ENCODE data around the gene KLK3. TPM values are rescaled to one million over a fixed set of nuclear protein-coding genes. Genes with fewer than 3 reads are reported as not detected.

The KLK3 gene
- total RNA-seq, 1 experiment from 2014 or later, result not detected

- BruUV-seq (replicated peaks), result no TSS peak
- intact Hi-C loops (cut with micrococcal nuclease), result no loop called here
- Mint-ChIP-seq H3K27ac (ENCODE audit: low read depth, unreplicated experiment) (no peak overlapping the region), H3K36me3 (ENCODE audit: insufficient read depth, unreplicated experiment) (no peaks in the 10 kb centered on the region), H3K9me3 (ENCODE audit: unreplicated experiment) (no peaks in the 10 kb centered on the region), H3K27me3 (ENCODE audit: insufficient read depth, unreplicated experiment) (peaks cover 30% of the 10 kb centered on the region), H3K4me1 (ENCODE audit: insufficient read depth, unreplicated experiment) (no peaks in the 10 kb centered on the region), H3K4me3 (ENCODE audit: unreplicated experiment) (no peak overlapping the region)
- DNase-seq (ENCODE audit: unreplicated experiment), result no peak
- TF ChIP-seq CTCF (IDR thresholded peaks at IDR 0.05; ENCODE audit: unreplicated experiment), result no peak
- ChIA-PET CTCF (interaction anchor here (0.6 kb wide), 1 partner anchor 907 kb away, joined by 3 read pairs; no protein-coding TSS in a partner anchor), POLR2A (no interaction called here)
These were observed 14.8 kb downstream of the KLK3 start for GRCh38 chr19:50869479-50869878.

DNA sequence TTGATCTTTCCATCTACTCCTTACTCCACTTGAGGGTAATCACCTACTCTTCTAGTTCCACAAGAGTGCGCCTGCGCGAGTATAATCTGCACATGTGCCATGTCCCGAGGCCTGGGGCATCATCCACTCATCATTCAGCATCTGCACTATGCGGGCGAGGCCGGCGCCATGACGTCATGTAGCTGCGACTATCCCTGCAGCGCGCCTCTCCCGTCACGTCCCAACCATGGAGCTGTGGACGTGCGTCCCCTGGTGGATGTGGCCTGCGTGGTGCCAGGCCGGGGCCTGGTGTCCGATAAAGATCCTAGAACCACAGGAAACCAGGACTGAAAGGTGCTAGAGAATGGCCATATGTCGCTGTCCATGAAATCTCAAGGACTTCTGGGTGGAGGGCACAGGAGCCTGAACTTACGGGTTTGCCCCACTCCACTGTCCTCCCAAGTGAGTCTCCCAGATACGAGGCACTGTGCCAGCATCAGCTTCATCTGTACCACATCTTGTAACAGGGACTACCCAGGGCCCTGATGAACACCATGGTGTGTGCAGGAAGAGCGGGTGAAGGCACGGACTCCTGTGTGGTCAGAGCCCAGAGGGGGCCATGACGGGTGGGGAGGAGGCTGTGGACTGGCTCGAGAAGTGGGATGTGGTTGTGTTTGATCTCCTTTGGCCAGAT lies 15.8 kb downstream of the KLK3 start:
- peaks cover 26% of the 10 kb centered on the region for H3K27me3 Mint-ChIP-seq (ENCODE audit: insufficient read depth, unreplicated experiment)
- BruUV-seq (replicated peaks), result no TSS peak
- no peaks in the 10 kb centered on the region for H3K36me3 Mint-ChIP-seq (ENCODE audit: insufficient read depth, unreplicated experiment)
- POLR2A ChIA-PET, result no interaction called here
- H3K27ac Mint-ChIP-seq (ENCODE audit: low read depth, unreplicated experiment), result no peak overlapping the region
- no peaks in the 10 kb centered on the region for H3K9me3 Mint-ChIP-seq (ENCODE audit: unreplicated experiment)
- CTCF ChIA-PET, result no interaction called here
- no peak for TF ChIP-seq CTCF (IDR thresholded peaks at IDR 0.05; ENCODE audit: unreplicated experiment)
- H3K4me1 Mint-ChIP-seq (ENCODE audit: insufficient read depth, unreplicated experiment), result no peaks in the 10 kb centered on the region
- intact Hi-C loops (cut with micrococcal nuclease), result no loop called here
- no peak overlapping the region for H3K4me3 Mint-ChIP-seq (ENCODE audit: unreplicated experiment)
- DNase-seq (ENCODE audit: unreplicated experiment), result no peak

DNA sequence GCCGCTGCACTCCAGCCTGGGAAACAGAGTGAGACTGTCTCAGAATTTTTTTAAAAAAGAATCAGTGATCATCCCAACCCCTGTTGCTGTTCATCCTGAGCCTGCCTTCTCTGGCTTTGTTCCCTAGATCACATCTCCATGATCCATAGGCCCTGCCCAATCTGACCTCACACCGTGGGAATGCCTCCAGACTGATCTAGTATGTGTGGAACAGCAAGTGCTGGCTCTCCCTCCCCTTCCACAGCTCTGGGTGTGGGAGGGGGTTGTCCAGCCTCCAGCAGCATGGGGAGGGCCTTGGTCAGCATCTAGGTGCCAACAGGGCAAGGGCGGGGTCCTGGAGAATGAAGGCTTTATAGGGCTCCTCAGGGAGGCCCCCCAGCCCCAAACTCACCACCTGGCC lies 18.3 kb downstream of the KLK3 start, which contains the start of gene KLK2:
Gene KLK2 (plus strand): TSS at position 384 of the 400 bp plus-strand sequence. CDS start 35 bp downstream, outside the sequence.
- CTCF ChIA-PET, result interaction anchor here (1.3 to 1.7 kb wide), 2 partner anchors 49 to 143 kb away, joined by 3 to 7 read pairs; no protein-coding TSS in a partner anchor
- no peaks in the 10 kb centered on the region for H3K36me3 Mint-ChIP-seq (ENCODE audit: insufficient read depth, unreplicated experiment)
- POLR2A ChIA-PET, result no interaction called here
- intact Hi-C loops (cut with micrococcal nuclease), result no loop called here
- H3K4me3 Mint-ChIP-seq (ENCODE audit: unreplicated experiment), result no peak within 1 kb of the TSS
- H3K27ac Mint-ChIP-seq (ENCODE audit: low read depth, unreplicated experiment), result no peak within 1 kb of the TSS
- H3K9me3 Mint-ChIP-seq (ENCODE audit: unreplicated experiment), result no peaks in the 10 kb centered on the region
- DNase-seq (ENCODE audit: unreplicated experiment), result no peak
- no peaks in the 10 kb centered on the region for H3K4me1 Mint-ChIP-seq (ENCODE audit: insufficient read depth, unreplicated experiment)
- BruUV-seq (replicated peaks), result no TSS peak
- H3K27me3 Mint-ChIP-seq (ENCODE audit: insufficient read depth, unreplicated experiment), result peaks cover 15% of the 10 kb centered on the region
- TF ChIP-seq CTCF (IDR thresholded peaks at IDR 0.05; ENCODE audit: unreplicated experiment), result no peak

DNA sequence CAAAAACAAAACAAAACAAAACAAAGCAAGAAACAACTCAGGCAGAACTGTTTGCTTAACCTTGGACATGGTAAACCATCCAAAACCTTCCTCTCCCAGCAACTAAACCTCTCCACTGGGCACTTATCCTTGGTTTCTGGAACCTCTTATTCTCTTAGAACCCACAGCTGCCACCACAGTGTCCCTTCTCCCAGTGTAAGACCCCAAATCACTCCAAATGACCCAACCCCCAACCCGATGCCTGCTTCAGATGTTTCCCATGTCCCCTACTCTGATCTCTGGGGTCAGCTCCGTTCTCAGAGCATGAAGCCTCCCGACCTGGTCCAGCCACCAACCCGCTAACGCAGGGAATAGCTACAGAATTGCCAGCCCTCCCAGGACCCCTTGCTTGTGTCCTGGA lies 19.5 kb downstream of the KLK3 start:
- CTCF ChIA-PET, result interaction anchor here (0.7 to 1.7 kb wide), 4 partner anchors 46 to 142 kb away, joined by 4 to 7 read pairs (median 4); no protein-coding TSS in a partner anchor
- no peak for DNase-seq (ENCODE audit: unreplicated experiment)
- Mint-ChIP-seq H3K36me3 (ENCODE audit: insufficient read depth, unreplicated experiment) (no peaks in the 10 kb centered on the region), H3K27ac (ENCODE audit: low read depth, unreplicated experiment) (no peak overlapping the region), H3K4me3 (ENCODE audit: unreplicated experiment) (no peak overlapping the region), H3K27me3 (ENCODE audit: insufficient read depth, unreplicated experiment) (peaks cover 15% of the 10 kb centered on the region), H3K9me3 (ENCODE audit: unreplicated experiment) (no peaks in the 10 kb centered on the region), H3K4me1 (ENCODE audit: insufficient read depth, unreplicated experiment) (no peaks in the 10 kb centered on the region)
- intact Hi-C loops (cut with micrococcal nuclease), result no loop called here
- BruUV-seq (replicated peaks), result no TSS peak
- POLR2A ChIA-PET, result no interaction called here
- TF ChIP-seq CTCF (IDR thresholded peaks at IDR 0.05; ENCODE audit: unreplicated experiment), result no peak
